Sigmoid colon (tissue), 4 donors: ENCODE results near the gene DOLPP1.

Experiments
- EP300 ChIP-seq, 4 donors: sonication (generic); formaldehyde crosslinking; IDR thresholded peaks; one replicate each; pipeline ENCODE4 v1.6.1; 2017; ENCODE audit warnings: antibody characterized with exemption in 4 of 4
- POLR2A ChIP-seq, 2 donors: fragments of 450-650 bp; IDR thresholded peaks; one replicate each; pipeline ENCODE4 v1.6.1; 2016; ENCODE audit warnings: antibody characterized with exemption in 2 of 2, mild to moderate bottlenecking in 2 of 2, moderate library complexity in 2 of 2
- POLR2AphosphoS5 ChIP-seq, 4 donors: sonication (generic); formaldehyde crosslinking; IDR thresholded peaks; one replicate each; pipeline ENCODE4 v1.6.1; 2017; ENCODE audit warnings: antibody characterized with exemption in 4 of 4
- TF ChIP-seq, protein P1 (sequence below), 4 experiments: fragments of 450-650 bp in 3 of 4; fragments of 200-600 bp in 1 of 4; IDR thresholded peaks; one replicate each; pipeline ENCODE4 v1.5.1; 2016 to 2019; ENCODE audit warnings: antibody characterized with exemption in 4 of 4, mild to moderate bottlenecking in 3 of 4, moderate library complexity in 2 of 4

DNA sequence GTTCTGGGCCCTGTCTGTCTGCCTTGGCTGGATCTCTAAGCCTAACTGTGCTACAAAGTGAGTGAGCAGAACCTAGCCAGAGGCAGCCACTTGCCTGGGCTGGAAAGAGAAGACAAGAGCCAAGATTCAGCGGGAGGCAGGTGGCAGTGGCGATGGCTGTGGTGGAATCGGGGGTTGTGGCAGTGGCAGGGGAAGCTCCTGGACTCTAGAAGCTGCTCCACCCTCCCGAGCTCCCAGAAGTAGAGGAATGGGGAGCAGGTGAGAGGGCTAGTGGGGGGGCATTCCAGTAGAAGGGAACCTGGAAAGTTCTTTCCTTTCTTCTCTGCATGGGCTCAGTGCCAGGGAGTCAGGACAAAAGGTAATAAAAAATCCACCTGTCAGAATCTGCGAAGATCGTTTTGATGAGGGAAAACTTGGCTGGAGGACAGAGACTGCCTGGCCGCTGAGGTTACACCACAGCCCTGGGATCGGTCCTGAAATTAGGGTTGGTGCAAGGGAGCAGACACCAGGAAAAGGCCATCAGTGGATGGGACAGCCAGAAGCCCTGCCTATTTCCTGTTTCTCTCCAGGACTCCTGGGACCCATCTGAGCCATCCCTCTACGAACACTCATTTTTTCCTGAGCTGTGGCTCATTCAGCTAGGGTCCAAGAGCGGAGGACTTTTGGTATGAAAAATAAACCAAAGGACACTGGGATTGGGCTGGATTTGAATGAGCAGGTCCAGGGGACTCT lies 28.1 kb downstream of the DOLPP1 start:
- TF ChIP-seq, protein P1, sequence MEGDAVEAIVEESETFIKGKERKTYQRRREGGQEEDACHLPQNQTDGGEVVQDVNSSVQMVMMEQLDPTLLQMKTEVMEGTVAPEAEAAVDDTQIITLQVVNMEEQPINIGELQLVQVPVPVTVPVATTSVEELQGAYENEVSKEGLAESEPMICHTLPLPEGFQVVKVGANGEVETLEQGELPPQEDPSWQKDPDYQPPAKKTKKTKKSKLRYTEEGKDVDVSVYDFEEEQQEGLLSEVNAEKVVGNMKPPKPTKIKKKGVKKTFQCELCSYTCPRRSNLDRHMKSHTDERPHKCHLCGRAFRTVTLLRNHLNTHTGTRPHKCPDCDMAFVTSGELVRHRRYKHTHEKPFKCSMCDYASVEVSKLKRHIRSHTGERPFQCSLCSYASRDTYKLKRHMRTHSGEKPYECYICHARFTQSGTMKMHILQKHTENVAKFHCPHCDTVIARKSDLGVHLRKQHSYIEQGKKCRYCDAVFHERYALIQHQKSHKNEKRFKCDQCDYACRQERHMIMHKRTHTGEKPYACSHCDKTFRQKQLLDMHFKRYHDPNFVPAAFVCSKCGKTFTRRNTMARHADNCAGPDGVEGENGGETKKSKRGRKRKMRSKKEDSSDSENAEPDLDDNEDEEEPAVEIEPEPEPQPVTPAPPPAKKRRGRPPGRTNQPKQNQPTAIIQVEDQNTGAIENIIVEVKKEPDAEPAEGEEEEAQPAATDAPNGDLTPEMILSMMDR (IDR thresholded peaks at IDR 0.05): no peak
- TF ChIP-seq POLR2AphosphoS5 (IDR thresholded peaks at IDR 0.05): peak in 1 of 4 donors; percentile 19
- no peak for TF ChIP-seq EP300 (IDR thresholded peaks at IDR 0.05)
- no peak for TF ChIP-seq POLR2A (IDR thresholded peaks at IDR 0.05)
